IMR-90 (cell line): ENCODE results near the gene COL2A1. TPM values are rescaled to one million over a fixed set of nuclear protein-coding genes. Genes with fewer than 3 reads are reported as not detected.

Experiments used
- ATAC-seq: fragments of 200-7000 bp; cut with Tn5 transposase; 2 replicates; pipeline ENCODE4 v1.9.1; 2020; ENCODE audit warnings: low read depth, mild to moderate bottlenecking, moderate library complexity
- BruUV-seq: library from RNA; stranded (reverse); fragments of 400-500 nt; replicated peaks from 2 replicates; lab custom pipeline; 2021; lab: Mats Ljungman, UMichigan
- CTCF ChIA-PET: fragments of 300-600 bp; formaldehyde crosslinking; extraction: SDS; loops from one replicate; lab custom pipeline; 2021; ENCODE audit warnings: antibody characterized with exemption; lab: Yijun Ruan, JAX
- POLR2A ChIA-PET: fragments of 300-600 bp; sonication (Branson Sonifier 250); formaldehyde crosslinking; loops from one replicate; lab custom pipeline; 2022; ENCODE audit warnings: antibody characterized with exemption; ENCODE audit not compliant: unreplicated experiment; lab: Charles Lee
- DNase-seq: peaks from one replicate; pipeline ENCODE4 v3.0.0; 2013
- H2AFZ ChIP-seq: replicated peaks from 2 replicates; pipeline ENCODE3; 2013; ENCODE audit warnings: low read length, mild to moderate bottlenecking; ENCODE audit not compliant: poor library complexity
- H2AK5ac ChIP-seq: 2 replicates; pipeline ENCODE4 v1.6.1; 2013; ENCODE audit warnings: low read depth, low read length, inconsistent platforms
- H2AK9ac ChIP-seq: replicated peaks from 2 replicates; pipeline ENCODE3; 2013; ENCODE audit warnings: mild to moderate bottlenecking, low read depth, low read length, moderate library complexity; ENCODE audit not compliant: poor library complexity
- H2BK120ac ChIP-seq: 2 replicates; pipeline ENCODE4 v1.6.1; 2013; ENCODE audit warnings: low read depth, low read length, inconsistent platforms
- H2BK15ac ChIP-seq: 3 replicates; pipeline ENCODE4 v1.6.1; 2013; ENCODE audit warnings: low read depth, low read length, inconsistent platforms
- H2BK20ac ChIP-seq: 2 replicates; pipeline ENCODE4 v1.6.1; 2013; ENCODE audit warnings: low read depth, mild to moderate bottlenecking, inconsistent platforms, low read length, moderate library complexity
- H2BK5ac ChIP-seq: 2 replicates; pipeline ENCODE4 v1.6.1; 2013; ENCODE audit warnings: mild to moderate bottlenecking, low read depth, low read length, inconsistent platforms; ENCODE audit not compliant: poor library complexity, severe bottlenecking
- H3K14ac ChIP-seq: replicated peaks from 2 replicates; pipeline ENCODE4 v1.6.1; 2013; ENCODE audit warnings: low read depth, low read length, inconsistent platforms
- H3K18ac ChIP-seq: 2 replicates; pipeline ENCODE4 v1.6.1; 2013; ENCODE audit warnings: low read depth, low read length, control low read depth
- H3K23ac ChIP-seq: 2 replicates; pipeline ENCODE4 v1.6.1; 2013; ENCODE audit warnings: low read depth, low read length, inconsistent platforms
- H3K27ac ChIP-seq: 2 replicates; pipeline ENCODE4 v1.5.1; 2013; ENCODE audit warnings: mild to moderate bottlenecking, control low read depth, low read length; ENCODE audit not compliant: insufficient read depth
- H3K27me3 ChIP-seq: 2 replicates; pipeline ENCODE4 v1.6.1; 2013; ENCODE audit warnings: low read length; ENCODE audit not compliant: control insufficient read depth, insufficient read depth
- H3K36me3 ChIP-seq: 2 replicates; pipeline ENCODE4 v1.6.1; 2013; ENCODE audit warnings: low read length, mixed read lengths; ENCODE audit not compliant: control insufficient read depth, insufficient read depth
- H3K4ac ChIP-seq: 2 replicates; pipeline ENCODE4 v1.6.1; 2013; ENCODE audit warnings: low read depth, low read length, inconsistent platforms
- H3K4me1 ChIP-seq: 2 replicates; pipeline ENCODE4 v1.6.1; 2013; ENCODE audit warnings: low read length, mixed read lengths; ENCODE audit not compliant: control insufficient read depth, insufficient read depth
- H3K4me2 ChIP-seq: 2 replicates; pipeline ENCODE4 v1.6.1; 2013; ENCODE audit warnings: low read depth, mild to moderate bottlenecking, control low read depth, low read length, moderate library complexity
- H3K4me3 ChIP-seq: 2 replicates; pipeline ENCODE4 v1.5.1; 2013; ENCODE audit warnings: low read depth, mild to moderate bottlenecking, control low read depth, low read length, moderate library complexity; ENCODE audit not compliant: insufficient read depth
- H3K56ac ChIP-seq: 2 replicates; pipeline ENCODE4 v1.6.1; 2013; ENCODE audit warnings: low read length, inconsistent platforms; ENCODE audit not compliant: insufficient read depth; ENCODE audit errors: extremely low read depth
- H3K79me1 ChIP-seq, 2 experiments: 2 replicates each; pipeline ENCODE4 v1.6.1; 2013; ENCODE audit warnings: low read length in 2 of 2, inconsistent platforms in 1 of 2, low read depth in 1 of 2
- H3K9ac ChIP-seq: 2 replicates; pipeline ENCODE4 v1.6.1; 2013; ENCODE audit warnings: low read depth, low read length, control low read depth
- H3K9me1 ChIP-seq: 2 replicates; pipeline ENCODE4 v1.6.1; 2013; ENCODE audit warnings: low read length, inconsistent platforms; ENCODE audit not compliant: insufficient read depth
- H3K9me3 ChIP-seq: 2 replicates; pipeline ENCODE4 v1.6.1; 2013; ENCODE audit warnings: low read length; ENCODE audit not compliant: control insufficient read depth, insufficient read depth
- H4K20me1 ChIP-seq: 2 replicates; pipeline ENCODE4 v1.6.1; 2013; ENCODE audit warnings: low read length, inconsistent platforms; ENCODE audit not compliant: insufficient read depth
- H4K5ac ChIP-seq: 2 replicates; pipeline ENCODE4 v1.6.1; 2013; ENCODE audit warnings: mild to moderate bottlenecking, low read depth, low read length, control low read depth
- H4K8ac ChIP-seq, 2 experiments: 2 replicates each; pipeline ENCODE4 v1.6.1; 2013; ENCODE audit warnings: low read depth in 2 of 2, low read length in 2 of 2, control low read depth in 1 of 2, inconsistent platforms in 1 of 2
- H4K91ac ChIP-seq: 2 replicates; pipeline ENCODE4 v1.6.1; 2013; ENCODE audit warnings: low read depth, low read length, inconsistent platforms; ENCODE audit not compliant: insufficient read depth
- BHLHE40 ChIP-seq: fragments of 150-350 bp; IDR thresholded peaks from 2 replicates; pipeline ENCODE4 v1.6.1; 2016; ENCODE audit warnings: mild to moderate bottlenecking, low read depth, low read length
- CEBPB ChIP-seq: IDR thresholded peaks from 2 replicates; pipeline ENCODE4 v1.6.1; 2012; ENCODE audit warnings: low read depth, low read length, improper control_type of control experiment
- CHD1 ChIP-seq: IDR thresholded peaks from 2 replicates; pipeline ENCODE4 v1.6.1; 2012; ENCODE audit warnings: low read depth, low read length, improper control_type of control experiment
- ELK1 ChIP-seq: fragments of 150-350 bp; IDR thresholded peaks from 2 replicates; pipeline ENCODE4 v1.6.1; 2016; ENCODE audit warnings: low read depth, mild to moderate bottlenecking, low read length, moderate library complexity, borderline replicate concordance
- FOS ChIP-seq: fragments of 150-350 bp; IDR thresholded peaks from 2 replicates; pipeline ENCODE4 v1.6.1; 2016; ENCODE audit warnings: low read depth, low read length
- MAFK ChIP-seq: IDR thresholded peaks from 2 replicates; pipeline ENCODE4 v1.6.1; 2012; ENCODE audit warnings: low read depth, low read length, improper control_type of control experiment
- MAZ ChIP-seq: IDR thresholded peaks from 2 replicates; pipeline ENCODE4 v1.6.1; 2012; ENCODE audit warnings: low read depth, mild to moderate bottlenecking, low read length, improper control_type of control experiment, moderate library complexity, borderline replicate concordance
- MXI1 ChIP-seq: IDR thresholded peaks from 2 replicates; pipeline ENCODE4 v1.6.1; 2012; ENCODE audit warnings: low read depth, mild to moderate bottlenecking, low read length, moderate library complexity, borderline replicate concordance
- NFE2L2 ChIP-seq: fragments of 150-350 bp; IDR thresholded peaks from 2 replicates; pipeline ENCODE4 v1.6.1; 2016; ENCODE audit warnings: low read depth, mild to moderate bottlenecking, low read length
- POLR2A ChIP-seq: IDR thresholded peaks from 2 replicates; pipeline ENCODE4 v1.6.1; 2012; ENCODE audit warnings: mild to moderate bottlenecking, low read depth, low read length
- RAD21 ChIP-seq: IDR thresholded peaks from 2 replicates; pipeline ENCODE4 v1.6.1; 2012; ENCODE audit warnings: low read length, improper control_type of control experiment
- RCOR1 ChIP-seq: IDR thresholded peaks from 2 replicates; pipeline ENCODE4 v1.6.1; 2012; ENCODE audit warnings: mild to moderate bottlenecking, low read length, improper control_type of control experiment; ENCODE audit not compliant: insufficient replicate concordance
- RFX5 ChIP-seq: IDR thresholded peaks from 2 replicates; pipeline ENCODE4 v1.8.0; 2012; ENCODE audit warnings: low read depth, mild to moderate bottlenecking, low read length, moderate library complexity
- SMC3 ChIP-seq: fragments of 150-350 bp; IDR thresholded peaks from 2 replicates; pipeline ENCODE4 v1.6.1; 2016; ENCODE audit warnings: low read depth, mild to moderate bottlenecking, antibody characterized with exemption, low read length, moderate library complexity
- WGBS, 2 experiments: methylation state at CpG; one replicate each; pipeline versions ENCODE4 v1.1.5 to v1.1.7; 2013; ENCODE audit warnings: missing lambda C conversion rate in 2 of 2; ENCODE audit not compliant: insufficient read length in 1 of 2; ENCODE audit errors: extremely low coverage in 2 of 2; 5-methylcytosine and 5-hydroxymethylcytosine counted together
- dilution Hi-C: fragments of 300-500 bp; cut with HindIII; formaldehyde crosslinking; loops from one replicate; pipeline ENCODE4 v1.14.3; 2018; ENCODE audit warnings: low sequenced_read_pairs; ENCODE audit not compliant: unreplicated experiment
- in situ Hi-C: fragments of 300-500 bp; cut with MboI; formaldehyde crosslinking; loops from 3 replicates; pipeline ENCODE4 v1.14.3; 2019; ENCODE audit warnings: low sequenced_read_pairs, inconsistent platforms, mixed read lengths
- intact Hi-C: fragments of 100-400 bp; cut with micrococcal nuclease; formaldehyde crosslinking; loops from 2 replicates; pipeline ENCODE4 v1.10.0; 2022
- polyA plus RNA-seq, 3 experiments: library from polyadenylated mRNA; depleted of rRNA; stranded (reverse); fragments of >200 nt; gene quantifications; 2 replicates each; pipeline ENCODE4 v1.2.3, GENCODE V29; 2012; ENCODE audit warnings: low replicate concordance in 1 of 3
- total RNA-seq: library from RNA; depleted of rRNA; stranded (reverse); fragments of >200 nt; gene quantifications from 2 replicates; pipeline ENCODE4 v1.2.3, GENCODE V29; 2012
- TF ChIP-seq, protein P1 (sequence below): conservative IDR thresholded peaks from 2 replicates; pipeline ENCODE4 v1.5.1; 2012; ENCODE audit warnings: mild to moderate bottlenecking, low read depth, low read length, improper control_type of control experiment
- TF ChIP-seq, protein P2 (sequence below): fragments of 150-350 bp; IDR thresholded peaks from 2 replicates; pipeline ENCODE4 v1.6.1; 2017; ENCODE audit warnings: mild to moderate bottlenecking, antibody characterized with exemption, low read length, low read depth

The COL2A1 gene
- total and polyA plus RNA-seq, 2 of the 4 experiments (the other 2 are of a cell fraction), result 0.05 TPM; not detected in 1

DNA sequence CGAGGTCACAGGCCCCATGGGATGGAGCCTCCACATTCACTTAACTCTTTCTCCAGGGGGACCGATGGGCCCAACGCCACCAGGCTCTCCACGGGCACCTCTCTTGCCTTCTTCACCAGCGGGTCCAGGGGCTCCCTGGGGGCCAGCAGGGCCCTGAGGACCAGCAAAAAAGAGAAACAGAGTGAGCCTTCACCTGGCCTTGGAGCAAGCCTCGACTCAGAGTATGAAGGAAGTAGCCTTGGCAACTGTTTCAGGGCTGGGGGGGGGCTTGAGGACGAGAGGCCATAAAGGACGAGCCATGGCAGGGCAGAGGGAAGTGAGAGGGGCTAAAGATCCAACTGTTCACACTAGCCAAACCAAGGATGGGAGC lies 18.0 kb downstream of the COL2A1 start:
- dilution Hi-C loops, result no loop called here
- H2AK5ac ChIP-seq, result no peak overlapping the region
- H3K9ac ChIP-seq, result no peak overlapping the region
- H2AK9ac ChIP-seq, result no peak overlapping the region
- no peak overlapping the region for H3K4me2 ChIP-seq
- TF ChIP-seq MAZ, result no peak
- no peak for TF ChIP-seq MAFK
- TF ChIP-seq CHD1, result no peak
- no peak for TF ChIP-seq CEBPB
- TF ChIP-seq RCOR1, result no peak
- TF ChIP-seq RAD21, result no peak
- TF ChIP-seq, protein P1, sequence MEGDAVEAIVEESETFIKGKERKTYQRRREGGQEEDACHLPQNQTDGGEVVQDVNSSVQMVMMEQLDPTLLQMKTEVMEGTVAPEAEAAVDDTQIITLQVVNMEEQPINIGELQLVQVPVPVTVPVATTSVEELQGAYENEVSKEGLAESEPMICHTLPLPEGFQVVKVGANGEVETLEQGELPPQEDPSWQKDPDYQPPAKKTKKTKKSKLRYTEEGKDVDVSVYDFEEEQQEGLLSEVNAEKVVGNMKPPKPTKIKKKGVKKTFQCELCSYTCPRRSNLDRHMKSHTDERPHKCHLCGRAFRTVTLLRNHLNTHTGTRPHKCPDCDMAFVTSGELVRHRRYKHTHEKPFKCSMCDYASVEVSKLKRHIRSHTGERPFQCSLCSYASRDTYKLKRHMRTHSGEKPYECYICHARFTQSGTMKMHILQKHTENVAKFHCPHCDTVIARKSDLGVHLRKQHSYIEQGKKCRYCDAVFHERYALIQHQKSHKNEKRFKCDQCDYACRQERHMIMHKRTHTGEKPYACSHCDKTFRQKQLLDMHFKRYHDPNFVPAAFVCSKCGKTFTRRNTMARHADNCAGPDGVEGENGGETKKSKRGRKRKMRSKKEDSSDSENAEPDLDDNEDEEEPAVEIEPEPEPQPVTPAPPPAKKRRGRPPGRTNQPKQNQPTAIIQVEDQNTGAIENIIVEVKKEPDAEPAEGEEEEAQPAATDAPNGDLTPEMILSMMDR, result no peak
- TF ChIP-seq SMC3, result no peak
- TF ChIP-seq NFE2L2, result no peak
- TF ChIP-seq BHLHE40, result no peak
- TF ChIP-seq POLR2A, result no peak
- TF ChIP-seq, protein P2, sequence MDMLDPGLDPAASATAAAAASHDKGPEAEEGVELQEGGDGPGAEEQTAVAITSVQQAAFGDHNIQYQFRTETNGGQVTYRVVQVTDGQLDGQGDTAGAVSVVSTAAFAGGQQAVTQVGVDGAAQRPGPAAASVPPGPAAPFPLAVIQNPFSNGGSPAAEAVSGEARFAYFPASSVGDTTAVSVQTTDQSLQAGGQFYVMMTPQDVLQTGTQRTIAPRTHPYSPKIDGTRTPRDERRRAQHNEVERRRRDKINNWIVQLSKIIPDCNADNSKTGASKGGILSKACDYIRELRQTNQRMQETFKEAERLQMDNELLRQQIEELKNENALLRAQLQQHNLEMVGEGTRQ, result no peak
- no peak for TF ChIP-seq FOS
- no peak for TF ChIP-seq ELK1
- TF ChIP-seq RFX5, result no peak
- TF ChIP-seq MXI1, result no peak
- H4K91ac ChIP-seq, result no peak overlapping the region
- no peak overlapping the region for H3K27ac ChIP-seq
- no peaks in the 10 kb centered on the region for H3K9me3 ChIP-seq
- H3K56ac ChIP-seq, result no peak overlapping the region
- ChIA-PET POLR2A (no interaction called here), CTCF (no interaction called here)
- H2AFZ ChIP-seq, result no peak overlapping the region
- no peaks in the 10 kb centered on the region for H3K79me1 ChIP-seq
- DNase-seq, result no peak
- H3K36me3 ChIP-seq, result no peaks in the 10 kb centered on the region
- no peak overlapping the region for H4K5ac ChIP-seq
- H3K18ac ChIP-seq, result no peak overlapping the region
- intact Hi-C loops, result no loop called here
- no peak overlapping the region for H3K4me3 ChIP-seq
- no peaks in the 10 kb centered on the region for H4K20me1 ChIP-seq
- no peak overlapping the region for H2BK15ac ChIP-seq
- H3K23ac ChIP-seq, result no peak overlapping the region
- no peaks in the 10 kb centered on the region; the same call in 1 of the 2 replicates for H3K4me1 ChIP-seq
- no CpG with 5 or more reads among the region's 8 CpGs for WGBS, 2 experiments
- in situ Hi-C loops, result no loop called here
- no peak overlapping the region for H3K14ac ChIP-seq
- H3K27me3 ChIP-seq, result peaks cover 36% of the 10 kb centered on the region
- no peak for ATAC-seq
- no peak overlapping the region for H4K8ac ChIP-seq
- no peak overlapping the region for H2BK20ac ChIP-seq
- H3K4ac ChIP-seq, result no peak overlapping the region
- H3K9me1 ChIP-seq, result no peaks in the 10 kb centered on the region; the same call in 1 of the 2 replicates
- no peak overlapping the region for H2BK120ac ChIP-seq
- H2BK5ac ChIP-seq, result no peak overlapping the region
- no TSS peak for BruUV-seq
